Lower leg skin (tissue), 4 donors: ENCODE results near the gene AFF1. TPM values are rescaled to one million over a fixed set of nuclear protein-coding genes. Genes with fewer than 3 reads are reported as not detected.

ENCODE experiments used
- DNase-seq, 2 donors: peaks; one replicate each; pipeline ENCODE4 v3.0.0-alpha.2; 2019; ENCODE audit warnings: low spot score in 2 of 2
- H3K4me3 ChIP-seq: fragments of 200-600 bp; sonication (generic); 2 replicates; pipeline ENCODE4 v1.5.1; 2017; ENCODE audit warnings: mild to moderate bottlenecking, low read depth; ENCODE audit not compliant: poor library complexity, severe bottlenecking
- POLR2A ChIP-seq, 2 donors: fragments of 450-650 bp; IDR thresholded peaks; one replicate each; pipeline ENCODE4 v1.6.1; 2016 to 2017; ENCODE audit warnings: antibody characterized with exemption in 2 of 2, mild to moderate bottlenecking in 1 of 2, moderate library complexity in 1 of 2
- WGBS, 2 donors: methylation state at CpG; one replicate each; pipeline ENCODE4 v1.1.5; 2018; 5-methylcytosine and 5-hydroxymethylcytosine counted together
- intact Hi-C: fragments of 100-400 bp; cut with DNase I; formaldehyde crosslinking; loops from one replicate; pipeline ENCODE4 v1.15.0; 2023; ENCODE audit warnings: low total_unique reads
- total RNA-seq, 4 donors: library from RNA; depleted of rRNA; stranded (reverse); fragments of >200 nt; gene quantifications; one replicate each; pipeline ENCODE4 v1.1.0, GENCODE V29; 2016
- TF ChIP-seq, protein P1 (sequence below), 3 donors: fragments of 450-650 bp; IDR thresholded peaks; one replicate each; pipeline ENCODE4 v1.5.1; 2016; ENCODE audit warnings: antibody characterized with exemption in 3 of 3, mild to moderate bottlenecking in 3 of 3, moderate library complexity in 2 of 3

AFF1 gene
- total RNA-seq, 4 donors from 2014 or later, result 58.1 to 107 (median 71.2) TPM

- no peak overlapping the region for H3K4me3 ChIP-seq
- intact Hi-C loops, result no loop called here
- WGBS, 2 donors, result 66 to 67% methylated on average over 6 of the region's 6 CpGs
- TF ChIP-seq POLR2A (IDR thresholded peaks at IDR 0.05), result no peak
- TF ChIP-seq, protein P1, sequence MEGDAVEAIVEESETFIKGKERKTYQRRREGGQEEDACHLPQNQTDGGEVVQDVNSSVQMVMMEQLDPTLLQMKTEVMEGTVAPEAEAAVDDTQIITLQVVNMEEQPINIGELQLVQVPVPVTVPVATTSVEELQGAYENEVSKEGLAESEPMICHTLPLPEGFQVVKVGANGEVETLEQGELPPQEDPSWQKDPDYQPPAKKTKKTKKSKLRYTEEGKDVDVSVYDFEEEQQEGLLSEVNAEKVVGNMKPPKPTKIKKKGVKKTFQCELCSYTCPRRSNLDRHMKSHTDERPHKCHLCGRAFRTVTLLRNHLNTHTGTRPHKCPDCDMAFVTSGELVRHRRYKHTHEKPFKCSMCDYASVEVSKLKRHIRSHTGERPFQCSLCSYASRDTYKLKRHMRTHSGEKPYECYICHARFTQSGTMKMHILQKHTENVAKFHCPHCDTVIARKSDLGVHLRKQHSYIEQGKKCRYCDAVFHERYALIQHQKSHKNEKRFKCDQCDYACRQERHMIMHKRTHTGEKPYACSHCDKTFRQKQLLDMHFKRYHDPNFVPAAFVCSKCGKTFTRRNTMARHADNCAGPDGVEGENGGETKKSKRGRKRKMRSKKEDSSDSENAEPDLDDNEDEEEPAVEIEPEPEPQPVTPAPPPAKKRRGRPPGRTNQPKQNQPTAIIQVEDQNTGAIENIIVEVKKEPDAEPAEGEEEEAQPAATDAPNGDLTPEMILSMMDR (IDR thresholded peaks at IDR 0.05), result no peak
- DNase-seq, result no peak
These were observed 123.1 kb downstream of the AFF1 start for GRCh38 chr4:87057835-87058355.

DNA sequence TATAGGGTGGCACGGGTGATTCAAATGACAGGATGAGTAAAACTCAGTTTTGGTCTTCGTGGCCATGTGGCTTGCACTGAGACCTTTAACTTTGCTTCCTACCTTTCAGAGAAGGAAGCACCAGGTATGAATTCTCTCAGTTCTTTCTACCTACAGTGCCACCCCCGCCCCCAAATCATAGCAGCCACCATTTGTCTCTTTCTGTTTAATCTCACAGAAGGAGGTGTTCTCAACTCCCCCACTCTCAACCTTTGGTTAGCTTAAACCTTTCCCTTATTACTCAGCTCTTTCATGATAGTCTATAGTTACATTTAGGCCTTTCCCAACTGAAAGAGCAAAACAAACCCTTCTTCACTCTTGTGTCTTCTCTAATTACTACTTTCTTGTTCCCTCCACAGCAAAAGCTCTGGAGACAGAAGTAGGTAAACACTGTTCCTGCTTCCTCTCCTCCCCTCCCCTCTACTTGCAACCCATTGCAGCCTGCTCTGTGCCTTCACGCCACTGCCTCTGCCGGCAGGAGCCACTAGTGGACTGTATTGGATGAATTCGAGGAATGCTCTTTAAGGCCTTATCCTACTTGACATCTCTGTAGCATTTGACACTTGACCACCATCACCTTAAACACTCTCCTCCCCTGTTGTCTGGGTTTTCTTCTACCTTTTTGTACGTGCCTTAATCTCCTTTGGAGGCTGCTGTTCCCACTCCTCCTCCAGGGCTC is 123.7 kb downstream of the AFF1 start:
- no peak for DNase-seq
- intact Hi-C loops, result no loop called here
- WGBS, 2 donors, result 67 to 70% methylated on average over 7 of the region's 7 CpGs
- no peak overlapping the region for H3K4me3 ChIP-seq
- TF ChIP-seq, protein P1 (IDR thresholded peaks at IDR 0.05), result no peak
- TF ChIP-seq POLR2A (IDR thresholded peaks at IDR 0.05), result no peak

DNA sequence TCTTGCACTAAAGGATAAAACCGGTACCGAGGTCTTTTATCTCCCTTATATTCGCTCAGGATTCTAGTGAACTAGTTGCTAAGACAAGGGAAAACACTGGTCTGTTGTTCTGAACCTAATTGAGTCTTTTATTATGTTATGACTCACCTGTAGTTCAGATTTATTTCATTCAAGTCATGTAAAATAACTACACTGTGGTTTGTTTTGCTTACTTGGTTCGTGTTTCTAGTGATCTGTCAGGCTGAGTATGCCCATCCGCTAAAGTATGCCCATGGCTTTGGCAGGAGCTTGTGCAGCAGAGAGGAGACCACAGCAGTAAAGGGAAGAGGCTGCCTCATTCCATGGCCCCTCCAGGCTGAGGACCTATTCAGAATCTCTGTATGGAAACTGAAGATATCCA is 126.1 kb downstream of the AFF1 start:
- no peak overlapping the region for H3K4me3 ChIP-seq
- DNase-seq, result no peak
- no peak for TF ChIP-seq POLR2A (IDR thresholded peaks at IDR 0.05)
- TF ChIP-seq, protein P1 (IDR thresholded peaks at IDR 0.05), result no peak
- intact Hi-C loops, result no loop called here
- WGBS, 2 donors, result 61 to 62% methylated on average over 5 of the region's 5 CpGs

GRCh38 chr4:87065021-87065420 is 130.2 kb downstream of the AFF1 start:
- intact Hi-C loops, result no loop called here
- 76 to 86% methylated on average over 6 of the region's 6 CpGs for WGBS, 2 donors
- TF ChIP-seq, protein P1 (IDR thresholded peaks at IDR 0.05), result no peak
- TF ChIP-seq POLR2A (IDR thresholded peaks at IDR 0.05), result no peak
- DNase-seq, result no peak
- no peak overlapping the region for H3K4me3 ChIP-seq

DNA sequence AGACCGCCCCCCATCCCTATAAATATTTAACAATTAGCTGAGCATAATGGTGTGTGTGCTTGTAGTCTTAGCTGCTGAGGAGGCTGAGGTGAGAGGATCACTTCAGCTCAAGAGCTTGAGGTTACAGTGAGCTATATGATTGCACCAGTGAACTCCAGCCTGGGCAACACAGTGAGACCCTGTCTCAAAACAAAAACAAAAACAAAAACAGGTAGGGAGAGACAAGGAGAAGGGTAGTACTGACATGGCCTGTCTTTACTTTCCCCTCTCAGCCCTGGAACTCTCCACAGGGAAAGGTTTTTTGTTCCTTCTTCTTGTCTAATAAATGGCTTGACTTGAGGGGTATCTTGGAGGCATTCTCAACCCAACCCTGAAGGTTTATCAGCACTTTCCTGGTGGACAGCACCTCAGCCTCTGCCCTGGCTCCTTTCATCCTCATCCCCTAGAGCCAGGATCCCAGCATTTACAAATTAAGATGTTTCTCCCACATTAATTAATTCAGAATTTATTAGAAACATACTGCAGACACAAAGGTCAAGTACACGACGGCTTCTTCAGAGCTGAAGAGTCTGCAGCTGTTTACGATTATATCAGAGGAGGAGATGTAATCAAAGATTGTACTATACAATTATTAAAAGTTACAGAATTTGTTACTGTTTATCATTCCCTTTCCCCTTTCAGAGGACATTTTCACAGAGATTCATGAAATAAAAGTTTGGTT is 131.8 kb downstream of the AFF1 start:
- 58 to 60% methylated on average over 4 of the region's 4 CpGs for WGBS, 2 donors
- intact Hi-C loops, result no loop called here
- TF ChIP-seq POLR2A (IDR thresholded peaks at IDR 0.05), result no peak
- TF ChIP-seq, protein P1 (IDR thresholded peaks at IDR 0.05), result no peak
- DNase-seq, result no peak
- H3K4me3 ChIP-seq, result no peak overlapping the region
